C4-2B (cell line): Measurements from ENCODE around the gene NCK2.

Experiments
- H3K27ac ChIP-seq: fragments of 450-650 bp; 2 replicates; pipeline ENCODE4 v1.5.1; 2017
- CTCF ChIP-seq: fragments of 450-650 bp; conservative IDR thresholded peaks from 2 replicates; pipeline ENCODE4 v1.5.1; 2017; ENCODE audit warnings: mild to moderate bottlenecking
- ZFX ChIP-seq: fragments of 450-650 bp; IDR thresholded peaks from 2 replicates; pipeline ENCODE4 v1.6.1; 2017

Gene NCK2

DNA sequence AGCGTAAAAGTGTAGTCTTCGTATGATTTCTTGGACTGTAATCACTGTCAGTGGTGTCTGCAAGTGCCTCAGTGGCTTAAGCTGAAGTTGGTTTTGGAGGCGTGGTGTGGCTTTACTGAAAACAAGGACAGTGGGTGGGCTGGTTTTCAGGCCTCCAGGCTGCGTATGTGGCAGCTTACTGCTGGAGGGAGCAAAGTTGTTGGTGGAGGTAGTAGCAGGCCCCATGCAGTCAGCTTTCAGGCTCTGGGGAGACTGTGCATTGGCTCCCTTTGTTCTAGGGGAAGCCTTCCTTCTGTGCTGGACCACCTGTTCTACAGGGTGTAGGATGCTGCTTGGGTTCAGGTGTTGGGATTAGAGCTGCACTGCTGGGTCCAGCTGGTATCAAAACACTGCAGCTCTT, 91.6 kb downstream of the NCK2 start:
- TF ChIP-seq ZFX (no peak), CTCF (no peak)
- H3K27ac ChIP-seq, result no peak overlapping the region

DNA sequence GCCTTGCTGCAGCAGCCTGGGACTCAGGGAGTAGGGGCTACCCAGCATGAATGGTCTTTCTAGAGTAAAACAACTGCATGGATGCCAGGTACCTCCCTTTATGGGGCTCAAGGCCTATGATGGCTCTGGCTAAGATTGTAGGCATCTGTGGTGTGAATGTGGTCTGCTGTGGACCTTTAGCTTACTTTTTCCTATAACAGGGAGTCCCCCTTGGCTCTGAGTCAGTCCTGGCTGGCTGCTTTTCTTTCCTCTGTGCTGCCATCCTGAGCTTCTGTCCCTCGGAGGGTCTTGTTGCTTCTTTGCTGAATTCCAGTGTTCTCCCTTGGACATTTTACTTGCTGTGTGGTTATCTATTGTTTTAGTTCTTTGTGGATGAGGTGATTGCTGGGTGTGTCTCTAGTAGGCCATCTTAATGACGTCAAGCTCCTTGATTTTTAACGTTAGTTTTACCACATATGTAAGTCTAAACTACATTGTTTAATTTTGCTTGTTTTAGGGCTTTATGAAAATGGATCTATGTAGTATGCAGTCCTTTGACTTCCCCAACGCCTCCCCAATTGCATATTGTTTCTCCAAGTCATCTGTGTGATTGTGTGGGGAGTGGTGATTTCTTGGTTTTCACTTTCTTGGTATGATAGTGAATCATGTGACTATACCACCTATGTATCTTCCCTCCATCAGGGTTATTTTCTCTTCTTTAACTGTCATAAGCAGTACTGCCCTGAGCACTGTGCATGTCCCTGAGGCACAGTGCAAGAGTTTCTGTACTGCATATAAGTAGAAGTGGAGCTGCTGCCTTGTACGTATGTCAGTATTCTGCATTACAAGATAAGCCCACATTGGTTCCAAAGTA, 92.4 kb downstream of the NCK2 start:
- no peak overlapping the region for H3K27ac ChIP-seq
- TF ChIP-seq CTCF (no peak), ZFX (no peak)

- TF ChIP-seq ZFX (no peak), CTCF (no peak)
- H3K27ac ChIP-seq, result no peak overlapping the region
Measured at GRCh38 chr2:105839793-105840192, 95.1 kb downstream of the NCK2 start.

DNA sequence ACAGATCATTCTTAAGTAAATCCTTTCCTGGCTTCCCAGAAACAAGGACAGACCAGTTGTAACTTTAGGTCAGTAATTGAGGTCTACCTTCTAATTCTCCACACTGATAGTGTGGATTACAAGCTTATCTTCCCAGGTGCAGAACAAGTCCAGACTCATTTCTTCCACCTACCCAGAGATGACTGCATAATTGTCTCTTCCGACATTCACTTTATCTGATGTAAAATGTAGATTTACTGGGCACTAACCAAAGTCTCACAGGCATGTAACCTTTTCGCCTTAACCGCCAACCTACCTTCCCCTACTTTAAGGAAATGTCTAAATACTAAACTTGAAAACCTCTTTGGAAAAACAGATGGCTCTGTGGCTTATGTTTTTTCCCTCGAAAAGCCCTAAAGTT, 96.2 kb downstream of the NCK2 start:
- TF ChIP-seq CTCF (no peak), ZFX (no peak)
- H3K27ac ChIP-seq, result no peak overlapping the region

DNA sequence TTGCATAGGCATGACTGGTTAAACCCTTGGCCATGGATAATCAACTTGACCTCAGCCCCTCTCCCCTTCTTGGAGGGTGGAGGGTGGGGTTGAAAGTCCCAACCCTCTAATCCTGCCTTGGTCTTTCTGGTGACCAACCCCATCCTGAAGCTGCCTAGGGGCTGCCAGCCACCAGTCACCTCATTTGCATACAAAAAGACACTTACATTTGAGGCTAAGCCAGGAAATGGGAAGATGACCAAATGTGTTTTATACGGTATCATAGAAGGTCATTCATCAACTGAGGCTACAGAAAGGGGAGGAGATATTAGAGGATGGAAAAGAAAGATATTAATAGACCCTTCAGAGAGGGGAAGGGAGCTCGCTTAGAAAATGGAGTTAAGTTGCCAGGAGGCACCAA, 96.8 kb downstream of the NCK2 start:
- TF ChIP-seq CTCF (no peak), ZFX (no peak)
- H3K27ac ChIP-seq, result no peak overlapping the region

- H3K27ac ChIP-seq, result no peak overlapping the region
- no peak for TF ChIP-seq ZFX
- TF ChIP-seq CTCF, result no peak
Measured at GRCh38 chr2:105842555-105842954, 97.8 kb downstream of the NCK2 start.

DNA sequence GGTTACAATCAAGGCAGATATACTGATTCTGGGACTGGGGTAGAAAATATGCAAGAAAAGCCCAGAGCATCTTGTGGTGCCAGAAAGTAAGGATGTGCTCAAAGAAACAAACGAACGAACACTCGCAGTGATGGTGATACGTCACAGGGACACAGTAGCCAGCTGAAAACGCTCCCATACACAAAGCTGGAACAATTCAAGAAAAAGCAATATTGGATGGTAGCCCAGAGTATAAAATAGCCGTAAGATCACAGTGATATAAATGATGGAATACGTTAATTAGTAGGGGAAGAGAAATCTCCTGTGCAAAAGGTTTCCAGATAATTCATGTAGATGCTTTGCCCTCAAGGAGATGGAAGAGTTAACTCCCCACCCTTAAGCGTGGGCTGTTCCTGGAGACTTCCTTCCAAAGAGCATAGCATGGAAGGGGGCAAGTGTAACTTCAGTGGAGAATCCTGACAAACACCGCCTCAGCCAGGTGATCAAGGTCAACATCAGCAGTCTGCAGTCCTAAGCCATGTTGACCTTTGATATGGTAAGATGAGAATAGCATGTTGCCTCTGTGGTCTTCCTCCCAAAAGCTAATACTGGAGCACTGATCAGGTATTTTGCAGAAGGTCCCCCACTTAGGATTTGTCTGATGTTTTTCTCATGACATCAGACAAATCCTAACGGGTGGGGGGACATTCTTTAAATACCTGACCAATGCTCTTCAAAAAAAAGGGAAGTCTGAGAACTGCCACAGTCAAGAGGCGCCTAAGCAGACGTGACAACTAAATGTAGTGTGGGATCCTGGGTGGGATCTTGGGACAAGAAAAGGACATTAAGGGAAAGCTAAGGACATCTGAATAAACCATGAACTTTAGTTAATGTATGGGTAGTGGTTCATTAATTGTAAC, 99.0 kb downstream of the NCK2 start:
- no peak for TF ChIP-seq ZFX
- TF ChIP-seq CTCF, result no peak
- H3K27ac ChIP-seq, result no peak overlapping the region
